Astrocyte of the spinal cord (primary cell): Measurements from ENCODE around the gene GATD1.
A peak's percentile ranks its signal among the peaks of the same experiment; 100 is the strongest.

Experiments used
- DNase-seq: peaks from one replicate; pipeline ENCODE4 v3.0.0; 2011; ENCODE audit warnings: low read depth, low spot score
- H3K4me3 ChIP-seq: 2 replicates; pipeline ENCODE4 v1.5.1; 2011; ENCODE audit warnings: low read depth, mild to moderate bottlenecking, low read length, moderate library complexity
- CTCF ChIP-seq: IDR thresholded peaks from 2 replicates; pipeline ENCODE4 v1.5.1; 2012; ENCODE audit warnings: low read depth, mild to moderate bottlenecking, low read length, inconsistent platforms
- in situ Hi-C: cut with HindIII; loops from 2 replicates; pipeline ENCODE4 v1.10.0; 2017; ENCODE audit warnings: low sequenced_read_pairs

Gene GATD1

DNA sequence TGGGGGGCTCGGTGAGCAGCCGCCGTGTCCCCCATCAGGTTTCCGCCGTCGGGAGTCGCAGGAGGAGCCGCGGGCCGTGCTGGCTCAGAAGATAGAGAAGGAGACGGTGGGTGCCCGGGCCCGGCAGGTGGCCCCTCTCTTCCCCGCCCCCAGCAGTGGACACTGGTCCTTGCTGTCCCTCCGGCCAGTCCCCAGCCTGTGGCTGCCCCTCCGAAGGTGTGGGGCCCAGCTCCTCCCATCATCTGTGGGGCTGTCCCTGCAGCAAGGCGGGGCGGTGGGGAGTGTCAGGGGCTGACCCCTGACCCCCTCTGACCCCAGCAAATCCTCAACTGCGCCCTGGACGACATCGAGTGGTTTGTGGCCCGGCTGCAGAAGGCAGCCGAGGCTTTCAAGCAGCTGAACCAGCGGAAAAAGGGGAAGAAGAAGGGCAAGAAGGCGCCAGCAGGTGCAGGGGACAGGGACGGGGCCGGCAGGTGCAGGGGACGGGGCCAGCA, 56.0 kb downstream of the GATD1 start:
- in situ Hi-C loops = no loop called here
- no peak for DNase-seq
- no peak overlapping the region for H3K4me3 ChIP-seq
- TF ChIP-seq CTCF = no peak

DNA sequence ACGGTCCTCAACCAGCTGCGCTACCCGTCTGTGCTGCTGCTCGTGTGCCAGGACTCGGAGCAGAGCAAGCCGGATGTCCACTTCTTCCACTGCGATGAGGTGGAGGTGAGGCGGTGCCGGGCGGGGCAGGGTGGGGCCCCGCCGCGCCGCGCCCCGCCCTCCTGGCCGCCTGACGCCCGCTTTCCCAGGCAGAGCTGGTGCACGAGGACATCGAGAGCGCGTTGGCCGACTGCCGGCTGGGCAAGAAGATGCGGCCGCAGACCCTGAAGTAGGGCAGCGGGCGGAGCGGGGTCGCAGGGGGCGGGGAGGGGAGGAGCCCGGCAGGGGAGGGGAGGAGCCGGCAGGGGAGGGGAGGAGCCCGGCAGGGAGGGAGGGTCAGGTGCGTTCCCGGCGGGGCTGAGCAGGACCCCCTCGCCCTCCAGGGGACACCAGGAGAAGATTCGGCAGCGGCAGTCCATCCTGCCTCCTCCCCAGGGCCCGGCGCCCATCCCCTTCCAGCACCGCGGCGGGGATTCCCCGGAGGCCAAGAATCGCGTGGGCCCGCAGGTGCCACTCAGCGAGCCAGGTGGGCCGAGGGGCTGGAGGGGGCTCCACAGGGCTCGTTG, 56.5 kb downstream of the GATD1 start:
- DNase-seq = no peak
- in situ Hi-C loops = no loop called here

DNA sequence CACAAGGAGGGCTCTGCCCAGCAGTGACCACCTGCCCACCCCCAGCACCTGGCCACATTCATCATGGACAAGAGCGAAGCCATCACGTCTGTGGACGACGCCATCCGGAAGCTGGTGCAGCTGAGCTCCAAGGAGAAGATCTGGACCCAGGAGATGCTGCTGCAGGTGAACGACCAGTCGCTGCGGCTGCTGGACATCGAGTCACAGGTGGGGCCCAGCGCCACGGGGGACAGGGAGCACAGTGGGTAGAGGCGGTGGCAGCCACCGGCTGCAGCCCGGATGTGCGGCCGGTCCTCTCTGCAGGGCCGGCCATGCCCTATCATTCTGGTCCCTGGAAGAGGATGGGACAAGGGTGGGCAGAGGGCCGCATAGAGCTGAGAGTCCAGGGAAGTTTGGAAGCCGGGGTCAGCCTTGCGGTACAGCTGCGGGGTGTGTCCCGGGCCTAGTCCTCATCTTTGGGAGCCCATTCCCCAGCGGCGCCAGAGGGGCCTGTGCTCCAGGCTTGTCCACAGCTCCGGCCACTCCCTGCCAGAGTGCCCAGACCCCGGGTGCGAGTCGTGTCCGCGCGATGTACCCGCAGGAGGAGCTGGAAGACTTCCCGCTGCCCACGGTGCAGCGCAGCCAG, 57.2 kb downstream of the GATD1 start:
- DNase-seq = no peak
- no peak for TF ChIP-seq CTCF
- no peak overlapping the region for H3K4me3 ChIP-seq
- in situ Hi-C loops = no loop called here

More for the DNA sequence above, 56.5 kb downstream of the GATD1 start:
- TF ChIP-seq CTCF = no peak
- H3K4me3 ChIP-seq = no peak overlapping the region

- peak; percentile 59 for DNase-seq
- no peak overlapping the region for H3K4me3 ChIP-seq
- TF ChIP-seq CTCF = no peak
- in situ Hi-C loops = no loop called here
These were observed 57.9 kb downstream of the GATD1 start for GRCh38 chr11:719214-720016.
